K562 (cell line): ENCODE data around the gene CHCHD5. TPM values are rescaled to one million over a fixed set of nuclear protein-coding genes. Genes with fewer than 3 reads are reported as not detected.

ENCODE experiments used
- CBX2 ChIP-seq: fragments of 200-600 bp; sonication (generic); IDR thresholded peaks from one replicate; pipeline ENCODE4 v1.6.1; 2012; ENCODE audit warnings: mild to moderate bottlenecking, low read length, inconsistent platforms; ENCODE audit not compliant: insufficient read depth, poor library complexity, severe bottlenecking
- CBX5 ChIP-seq: IDR thresholded peaks from 2 replicates; pipeline ENCODE4 v1.6.1; 2014; ENCODE audit warnings: low read depth, borderline replicate concordance
- CREBBP ChIP-seq: IDR thresholded peaks from one replicate; pipeline ENCODE4 v1.6.1; 2012; ENCODE audit warnings: low read depth, mild to moderate bottlenecking, control low read depth, inconsistent platforms, low read length
- GTF2F1 ChIP-seq: IDR thresholded peaks from 2 replicates; pipeline ENCODE4 v1.6.1; 2011; ENCODE audit warnings: low read depth, low read length, improper control_type of control experiment
- NR1H2 ChIP-seq: sonication (generic); formaldehyde crosslinking; IDR thresholded peaks from 2 replicates; pipeline ENCODE4 v1.4.0; 2020; ENCODE audit warnings: mild to moderate bottlenecking, missing genetic modification reagents
- PTTG1 ChIP-seq: fragments of 450-650 bp; IDR thresholded peaks from 2 replicates; pipeline ENCODE4 v1.6.1; 2016; ENCODE audit warnings: low read depth, mild to moderate bottlenecking, missing genetic modification characterization, missing compliant biosample characterization
- SIRT6 ChIP-seq: IDR thresholded peaks from one replicate; pipeline ENCODE4 v1.6.1; 2012; ENCODE audit warnings: low read depth, mild to moderate bottlenecking, control low read depth, inconsistent platforms, low read length, moderate library complexity
- SMARCB1 ChIP-seq: IDR thresholded peaks from 2 replicates; pipeline ENCODE4 v1.6.1; 2011; ENCODE audit warnings: improper control_type of control experiment, low read depth; ENCODE audit not compliant: insufficient read length
- ZNF12 ChIP-seq: sonication (generic); formaldehyde crosslinking; IDR thresholded peaks from 2 replicates; pipeline ENCODE4 v1.4.0; 2020; ENCODE audit warnings: mild to moderate bottlenecking, missing genetic modification reagents
- ZNF282 ChIP-seq: sonication (generic); formaldehyde crosslinking; IDR thresholded peaks from 2 replicates; pipeline ENCODE4 v1.8.1; 2023; ENCODE audit warnings: missing genetic modification reagents
- ZNF766 ChIP-seq: fragments of 200-800 bp; sonication (Bioruptor generic); conservative IDR thresholded peaks from 2 replicates; pipeline ENCODE4 v1.6.1; 2016; ENCODE audit warnings: missing genetic modification characterization, missing compliant biosample characterization
- polyA plus RNA-seq, 8 experiments: library from polyadenylated mRNA; depleted of rRNA in 4 of 8; stranded (reverse) in 5 of 8; unstranded in 3 of 8; fragments of >200 nt; fragmentation: Nextera tagmentation in 2 of 8; fragmentation: Illumina TruSeq in 1 of 8; extraction: Ambion mirVana in 2 of 8; extraction: Trizol in 1 of 8; gene quantifications; 2 replicates each; pipeline versions ENCODE4 v1.2.1 to v1.2.3, GENCODE V29; 2011 to 2014; ENCODE audit warnings: inconsistent platforms in 1 of 8, missing spikeins in 1 of 8
- total RNA-seq, 7 experiments: library from RNA; depleted of rRNA in 6 of 7; stranded (reverse); fragments of >200 nt in 6 of 7; fragmentation: Illumina TruSeq in 2 of 7; extraction: Trizol in 2 of 7; gene quantifications; 2 replicates each; pipeline versions ENCODE4 v1.2.1 to v1.2.3, GENCODE V29; 2011 to 2021; ENCODE audit warnings: low replicate concordance in 1 of 7
- TF ChIP-seq, protein P1 (sequence below): fragments of 150-350 bp; IDR thresholded peaks from 2 replicates; pipeline ENCODE4 v1.6.1; 2014; ENCODE audit warnings: low read depth, mild to moderate bottlenecking, low read length, borderline replicate concordance
- TF ChIP-seq, protein P2 (sequence below): sonication (generic); formaldehyde crosslinking; IDR thresholded peaks from 2 replicates; pipeline ENCODE4 v1.8.0; 2022; ENCODE audit warnings: missing genetic modification reagents, mild to moderate bottlenecking, borderline replicate concordance
- TF ChIP-seq, protein P3 (sequence below): sonication (generic); formaldehyde crosslinking; IDR thresholded peaks from 2 replicates; pipeline ENCODE4 v1.8.1; 2023; ENCODE audit warnings: missing genetic modification reagents, mild to moderate bottlenecking, borderline replicate concordance
- TF ChIP-seq, protein P4 (sequence below): IDR thresholded peaks from 3 replicates; pipeline ENCODE4 v1.6.1; 2011; ENCODE audit warnings: borderline replicate concordance, mild to moderate bottlenecking; ENCODE audit not compliant: insufficient read length, insufficient read depth

Gene CHCHD5
- total and polyA plus RNA-seq, 9 of the 15 experiments (the other 6 are each of a cell fraction or from before 2014, with no cell fraction given): 7.4 to 79.3 (median 33.4) TPM

DNA sequence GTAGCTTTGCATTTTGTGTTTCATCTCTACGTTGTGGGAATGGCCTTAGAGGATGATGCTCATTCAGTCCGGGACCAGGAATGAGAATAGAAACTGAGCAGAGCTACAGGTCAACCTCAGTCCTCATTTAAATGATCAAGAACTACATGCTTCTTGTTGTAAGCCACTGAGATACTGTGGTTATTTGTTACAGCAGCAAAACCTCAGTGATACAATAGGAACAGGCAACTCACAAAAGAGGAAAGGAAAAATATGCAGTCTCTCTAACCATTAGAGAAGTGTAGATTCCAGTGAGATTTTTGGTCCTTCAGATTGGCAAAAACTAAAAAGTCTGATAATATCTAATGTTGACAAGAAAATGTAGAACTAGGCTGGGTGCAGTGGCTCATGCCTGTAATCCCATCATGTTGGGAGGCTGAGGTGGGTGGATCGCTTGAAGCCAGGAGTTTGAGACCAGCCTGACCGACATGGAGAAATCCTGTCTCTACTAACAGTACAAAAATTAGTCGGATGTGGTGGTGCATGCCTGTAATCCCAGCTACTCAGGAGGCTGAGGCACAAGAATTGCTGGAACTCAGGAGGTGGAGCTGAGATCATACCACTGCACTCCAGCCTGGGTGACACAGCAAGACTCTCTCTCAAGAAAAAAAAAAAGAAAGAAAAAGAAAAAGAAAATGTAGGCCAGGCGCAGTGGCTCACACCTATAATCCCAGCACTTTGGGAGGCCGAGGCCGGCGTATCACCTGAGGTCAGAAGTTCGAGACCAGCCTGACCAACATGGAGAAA lies 13.3 kb downstream of the CHCHD5 start (continued):
- TF ChIP-seq, protein P1, sequence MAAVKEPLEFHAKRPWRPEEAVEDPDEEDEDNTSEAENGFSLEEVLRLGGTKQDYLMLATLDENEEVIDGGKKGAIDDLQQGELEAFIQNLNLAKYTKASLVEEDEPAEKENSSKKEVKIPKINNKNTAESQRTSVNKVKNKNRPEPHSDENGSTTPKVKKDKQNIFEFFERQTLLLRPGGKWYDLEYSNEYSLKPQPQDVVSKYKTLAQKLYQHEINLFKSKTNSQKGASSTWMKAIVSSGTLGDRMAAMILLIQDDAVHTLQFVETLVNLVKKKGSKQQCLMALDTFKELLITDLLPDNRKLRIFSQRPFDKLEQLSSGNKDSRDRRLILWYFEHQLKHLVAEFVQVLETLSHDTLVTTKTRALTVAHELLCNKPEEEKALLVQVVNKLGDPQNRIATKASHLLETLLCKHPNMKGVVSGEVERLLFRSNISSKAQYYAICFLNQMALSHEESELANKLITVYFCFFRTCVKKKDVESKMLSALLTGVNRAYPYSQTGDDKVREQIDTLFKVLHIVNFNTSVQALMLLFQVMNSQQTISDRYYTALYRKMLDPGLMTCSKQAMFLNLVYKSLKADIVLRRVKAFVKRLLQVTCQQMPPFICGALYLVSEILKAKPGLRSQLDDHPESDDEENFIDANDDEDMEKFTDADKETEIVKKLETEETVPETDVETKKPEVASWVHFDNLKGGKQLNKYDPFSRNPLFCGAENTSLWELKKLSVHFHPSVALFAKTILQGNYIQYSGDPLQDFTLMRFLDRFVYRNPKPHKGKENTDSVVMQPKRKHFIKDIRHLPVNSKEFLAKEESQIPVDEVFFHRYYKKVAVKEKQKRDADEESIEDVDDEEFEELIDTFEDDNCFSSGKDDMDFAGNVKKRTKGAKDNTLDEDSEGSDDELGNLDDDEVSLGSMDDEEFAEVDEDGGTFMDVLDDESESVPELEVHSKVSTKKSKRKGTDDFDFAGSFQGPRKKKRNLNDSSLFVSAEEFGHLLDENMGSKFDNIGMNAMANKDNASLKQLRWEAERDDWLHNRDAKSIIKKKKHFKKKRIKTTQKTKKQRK: no peak
- TF ChIP-seq CREBBP: no peak
- peak; percentile 94 for TF ChIP-seq ZNF12 (CRISPR knock-in tag)
- TF ChIP-seq, protein P2, sequence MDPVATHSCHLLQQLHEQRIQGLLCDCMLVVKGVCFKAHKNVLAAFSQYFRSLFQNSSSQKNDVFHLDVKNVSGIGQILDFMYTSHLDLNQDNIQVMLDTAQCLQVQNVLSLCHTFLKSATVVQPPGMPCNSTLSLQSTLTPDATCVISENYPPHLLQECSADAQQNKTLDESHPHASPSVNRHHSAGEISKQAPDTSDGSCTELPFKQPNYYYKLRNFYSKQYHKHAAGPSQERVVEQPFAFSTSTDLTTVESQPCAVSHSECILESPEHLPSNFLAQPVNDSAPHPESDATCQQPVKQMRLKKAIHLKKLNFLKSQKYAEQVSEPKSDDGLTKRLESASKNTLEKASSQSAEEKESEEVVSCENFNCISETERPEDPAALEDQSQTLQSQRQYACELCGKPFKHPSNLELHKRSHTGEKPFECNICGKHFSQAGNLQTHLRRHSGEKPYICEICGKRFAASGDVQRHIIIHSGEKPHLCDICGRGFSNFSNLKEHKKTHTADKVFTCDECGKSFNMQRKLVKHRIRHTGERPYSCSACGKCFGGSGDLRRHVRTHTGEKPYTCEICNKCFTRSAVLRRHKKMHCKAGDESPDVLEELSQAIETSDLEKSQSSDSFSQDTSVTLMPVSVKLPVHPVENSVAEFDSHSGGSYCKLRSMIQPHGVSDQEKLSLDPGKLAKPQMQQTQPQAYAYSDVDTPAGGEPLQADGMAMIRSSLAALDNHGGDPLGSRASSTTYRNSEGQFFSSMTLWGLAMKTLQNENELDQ (CRISPR knock-in tag): no peak
- TF ChIP-seq CBX2: no peak
- no peak for TF ChIP-seq SIRT6
- TF ChIP-seq ZNF282 (CRISPR knock-in tag): no peak
- TF ChIP-seq, protein P3, sequence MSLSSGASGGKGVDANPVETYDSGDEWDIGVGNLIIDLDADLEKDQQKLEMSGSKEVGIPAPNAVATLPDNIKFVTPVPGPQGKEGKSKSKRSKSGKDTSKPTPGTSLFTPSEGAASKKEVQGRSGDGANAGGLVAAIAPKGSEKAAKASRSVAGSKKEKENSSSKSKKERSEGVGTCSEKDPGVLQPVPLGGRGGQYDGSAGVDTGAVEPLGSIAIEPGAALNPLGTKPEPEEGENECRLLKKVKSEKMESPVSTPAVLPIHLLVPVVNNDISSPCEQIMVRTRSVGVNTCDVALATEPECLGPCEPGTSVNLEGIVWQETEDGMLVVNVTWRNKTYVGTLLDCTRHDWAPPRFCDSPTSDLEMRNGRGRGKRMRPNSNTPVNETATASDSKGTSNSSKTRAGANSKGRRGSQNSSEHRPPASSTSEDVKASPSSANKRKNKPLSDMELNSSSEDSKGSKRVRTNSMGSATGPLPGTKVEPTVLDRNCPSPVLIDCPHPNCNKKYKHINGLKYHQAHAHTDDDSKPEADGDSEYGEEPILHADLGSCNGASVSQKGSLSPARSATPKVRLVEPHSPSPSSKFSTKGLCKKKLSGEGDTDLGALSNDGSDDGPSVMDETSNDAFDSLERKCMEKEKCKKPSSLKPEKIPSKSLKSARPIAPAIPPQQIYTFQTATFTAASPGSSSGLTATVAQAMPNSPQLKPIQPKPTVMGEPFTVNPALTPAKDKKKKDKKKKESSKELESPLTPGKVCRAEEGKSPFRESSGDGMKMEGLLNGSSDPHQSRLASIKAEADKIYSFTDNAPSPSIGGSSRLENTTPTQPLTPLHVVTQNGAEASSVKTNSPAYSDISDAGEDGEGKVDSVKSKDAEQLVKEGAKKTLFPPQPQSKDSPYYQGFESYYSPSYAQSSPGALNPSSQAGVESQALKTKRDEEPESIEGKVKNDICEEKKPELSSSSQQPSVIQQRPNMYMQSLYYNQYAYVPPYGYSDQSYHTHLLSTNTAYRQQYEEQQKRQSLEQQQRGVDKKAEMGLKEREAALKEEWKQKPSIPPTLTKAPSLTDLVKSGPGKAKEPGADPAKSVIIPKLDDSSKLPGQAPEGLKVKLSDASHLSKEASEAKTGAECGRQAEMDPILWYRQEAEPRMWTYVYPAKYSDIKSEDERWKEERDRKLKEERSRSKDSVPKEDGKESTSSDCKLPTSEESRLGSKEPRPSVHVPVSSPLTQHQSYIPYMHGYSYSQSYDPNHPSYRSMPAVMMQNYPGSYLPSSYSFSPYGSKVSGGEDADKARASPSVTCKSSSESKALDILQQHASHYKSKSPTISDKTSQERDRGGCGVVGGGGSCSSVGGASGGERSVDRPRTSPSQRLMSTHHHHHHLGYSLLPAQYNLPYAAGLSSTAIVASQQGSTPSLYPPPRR (CRISPR knock-in tag): no peak
- TF ChIP-seq NR1H2 (CRISPR knock-in tag): no peak
- TF ChIP-seq PTTG1 (tag): no peak
- TF ChIP-seq SMARCB1: no peak
- TF ChIP-seq CBX5: no peak
- no peak for TF ChIP-seq ZNF766 (CRISPR knock-in tag)
- TF ChIP-seq, protein P4, sequence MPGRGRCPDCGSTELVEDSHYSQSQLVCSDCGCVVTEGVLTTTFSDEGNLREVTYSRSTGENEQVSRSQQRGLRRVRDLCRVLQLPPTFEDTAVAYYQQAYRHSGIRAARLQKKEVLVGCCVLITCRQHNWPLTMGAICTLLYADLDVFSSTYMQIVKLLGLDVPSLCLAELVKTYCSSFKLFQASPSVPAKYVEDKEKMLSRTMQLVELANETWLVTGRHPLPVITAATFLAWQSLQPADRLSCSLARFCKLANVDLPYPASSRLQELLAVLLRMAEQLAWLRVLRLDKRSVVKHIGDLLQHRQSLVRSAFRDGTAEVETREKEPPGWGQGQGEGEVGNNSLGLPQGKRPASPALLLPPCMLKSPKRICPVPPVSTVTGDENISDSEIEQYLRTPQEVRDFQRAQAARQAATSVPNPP: no peak
- no peak for TF ChIP-seq GTF2F1
